Mucosa of descending colon (tissue), 3 donors: Measurements from ENCODE around the gene CLDN4. TPM values are rescaled to one million over a fixed set of nuclear protein-coding genes. Genes with fewer than 3 reads are reported as not detected.

Source experiments
- ATAC-seq: fragments of 200-7000 bp; cut with Tn5 transposase; one replicate; pipeline ENCODE4 v1.9.1; 2020; ENCODE audit warnings: mild to moderate bottlenecking, moderate library complexity
- DNase-seq, 3 donors: peaks; one replicate each; pipeline ENCODE4 v3.0.0-alpha.2; 2020
- H3K36me3 ChIP-seq: fragments of 200-600 bp; one replicate; pipeline ENCODE4 v1.8.0; 2021; ENCODE audit warnings: low read depth, mild to moderate bottlenecking
- H3K4me1 ChIP-seq: fragments of 200-600 bp; one replicate; pipeline ENCODE4 v1.8.0; 2021; ENCODE audit warnings: low read depth, mild to moderate bottlenecking
- H3K4me3 ChIP-seq: fragments of 200-600 bp; one replicate; pipeline ENCODE4 v1.8.0; 2021; ENCODE audit warnings: mild to moderate bottlenecking
- H3K9me3 ChIP-seq: fragments of 200-600 bp; one replicate; pipeline ENCODE4 v1.8.0; 2021; ENCODE audit warnings: mild to moderate bottlenecking
- intact Hi-C, 2 donors: fragments of 100-400 bp; cut with DNase I in 1 of 2; cut with micrococcal nuclease in 1 of 2; formaldehyde crosslinking; loops; one replicate each; pipeline versions ENCODE4 v1.11.0 to v1.11.1; 2022; cut with DNase I, micrococcal nuclease
- total RNA-seq, 3 donors: library from RNA; stranded (reverse); fragmentation: NEBNext Ultra II Directional in 2 of 3; extraction: Animal tissue kit (Norgen Biotek cat#: 25700) in 2 of 3; gene quantifications; one replicate each; pipeline versions ENCODE4 v1.2.1 to v1.2.4, GENCODE V29; 2021 to 2023
- TF ChIP-seq, protein P1 (sequence below): fragments of 200-600 bp; IDR thresholded peaks from one replicate; pipeline ENCODE4 v1.8.0; 2022; ENCODE audit warnings: antibody characterized with exemption, mild to moderate bottlenecking
- donor health status: DM: no; HTN: no; CAD: no; lungs with moderate emphysema.
- donor health status: DM: no; HTN: no; CAD: no.
- donor health status: DM: no; HTN: yes; CAD: no.

Gene CLDN4
- total RNA-seq, 3 donors from 2014 or later, result 450 to 1,208 (median 1,043) TPM

- intact Hi-C loops, result no loop called here
These were observed 31.3 kb upstream of the CLDN4 start for GRCh38 chr7:73799282-73800141.

GRCh38 chr7:73801577-73801976 is 29.2 kb upstream of the CLDN4 start:
- Histone ChIP-seq H3K36me3 (no peaks in the 10 kb centered on the region), H3K4me1 (peaks cover 21% of the 10 kb centered on the region), H3K9me3 (no peaks in the 10 kb centered on the region), H3K4me3 (no peak overlapping the region)
- ATAC-seq (peak; percentile 89), DNase-seq (no peak)
- intact Hi-C loops, result no loop called here
- TF ChIP-seq, protein P1, sequence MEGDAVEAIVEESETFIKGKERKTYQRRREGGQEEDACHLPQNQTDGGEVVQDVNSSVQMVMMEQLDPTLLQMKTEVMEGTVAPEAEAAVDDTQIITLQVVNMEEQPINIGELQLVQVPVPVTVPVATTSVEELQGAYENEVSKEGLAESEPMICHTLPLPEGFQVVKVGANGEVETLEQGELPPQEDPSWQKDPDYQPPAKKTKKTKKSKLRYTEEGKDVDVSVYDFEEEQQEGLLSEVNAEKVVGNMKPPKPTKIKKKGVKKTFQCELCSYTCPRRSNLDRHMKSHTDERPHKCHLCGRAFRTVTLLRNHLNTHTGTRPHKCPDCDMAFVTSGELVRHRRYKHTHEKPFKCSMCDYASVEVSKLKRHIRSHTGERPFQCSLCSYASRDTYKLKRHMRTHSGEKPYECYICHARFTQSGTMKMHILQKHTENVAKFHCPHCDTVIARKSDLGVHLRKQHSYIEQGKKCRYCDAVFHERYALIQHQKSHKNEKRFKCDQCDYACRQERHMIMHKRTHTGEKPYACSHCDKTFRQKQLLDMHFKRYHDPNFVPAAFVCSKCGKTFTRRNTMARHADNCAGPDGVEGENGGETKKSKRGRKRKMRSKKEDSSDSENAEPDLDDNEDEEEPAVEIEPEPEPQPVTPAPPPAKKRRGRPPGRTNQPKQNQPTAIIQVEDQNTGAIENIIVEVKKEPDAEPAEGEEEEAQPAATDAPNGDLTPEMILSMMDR, result no peak

More at GRCh38 chr7:73799282-73800141, 31.3 kb upstream of the CLDN4 start:
- Histone ChIP-seq H3K9me3 (no peaks in the 10 kb centered on the region), H3K4me3 (no peak overlapping the region), H3K4me1 (peaks cover 21% of the 10 kb centered on the region), H3K36me3 (no peaks in the 10 kb centered on the region)
- TF ChIP-seq, protein P1, result no peak
- DNase-seq (peak in 1 of 3 donors; percentile 22), ATAC-seq (peak; percentile 83)

- TF ChIP-seq, protein P1, result no peak
- intact Hi-C loops, result no loop called here
- no peaks in the 10 kb centered on the region for H3K9me3 ChIP-seq
- ATAC-seq (peak; percentile 30), DNase-seq (peak in 1 of 3 donors; percentile 29)
- peaks cover 21% of the 10 kb centered on the region for H3K4me1 ChIP-seq
- H3K4me3 ChIP-seq, result no peak overlapping the region
- H3K36me3 ChIP-seq, result no peaks in the 10 kb centered on the region
These were observed 28.3 kb upstream of the CLDN4 start for GRCh38 chr7:73802459-73802858.

DNA sequence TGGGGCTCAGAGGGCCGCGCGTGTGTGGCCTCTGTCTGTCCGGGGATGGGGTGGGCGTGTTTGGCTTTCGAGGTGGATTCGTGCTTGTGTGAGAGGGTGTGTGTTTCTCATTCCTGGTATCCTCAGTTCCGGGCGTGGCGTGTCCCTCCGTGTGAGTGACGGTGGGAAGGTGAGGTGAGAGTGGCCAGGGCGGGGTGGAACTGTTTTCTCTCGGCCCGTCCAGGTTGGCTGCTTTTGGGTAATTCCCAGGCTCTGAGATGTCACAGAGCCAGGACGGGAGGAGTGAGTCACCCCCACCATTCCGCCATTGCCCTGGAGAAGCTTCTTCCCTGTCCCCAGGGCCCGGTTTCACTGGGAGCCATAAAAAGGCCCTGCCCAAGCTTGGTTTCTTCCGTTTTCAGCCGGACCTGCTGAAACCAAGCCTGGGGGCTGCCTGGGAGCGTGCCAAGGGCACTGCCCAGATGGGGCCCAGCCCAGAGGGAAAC is 21.3 kb upstream of the CLDN4 start:
- intact Hi-C loops, result no loop called here
- TF ChIP-seq, protein P1, result no peak
- H3K4me3 ChIP-seq, result no peak overlapping the region
- peak; percentile 92 for ATAC-seq
- H3K4me1 ChIP-seq, result peaks cover 7% of the 10 kb centered on the region
- H3K36me3 ChIP-seq, result no peaks in the 10 kb centered on the region
- DNase-seq, result peak; percentile 82 to 88 (median 87)
- no peaks in the 10 kb centered on the region for H3K9me3 ChIP-seq

DNA sequence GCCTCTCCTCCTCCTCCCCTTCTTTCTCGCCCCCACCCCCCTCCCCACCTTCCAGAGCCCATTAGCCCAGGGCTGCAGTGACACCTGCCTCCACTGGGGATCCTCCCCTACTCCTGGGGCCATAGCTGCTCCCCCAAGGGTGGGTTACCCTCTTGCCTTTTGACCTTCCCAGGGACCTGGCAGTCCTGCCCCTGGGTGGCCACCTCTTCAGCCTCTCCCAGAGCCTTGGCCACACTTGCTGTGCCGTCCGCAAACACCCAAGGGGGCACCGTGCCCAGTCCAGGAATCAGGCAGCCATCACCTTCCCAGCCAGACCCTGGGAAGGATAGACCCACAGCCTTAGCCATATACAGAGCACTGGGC is 19.8 kb upstream of the CLDN4 start:
- Histone ChIP-seq H3K4me3 (no peak overlapping the region), H3K36me3 (no peaks in the 10 kb centered on the region), H3K4me1 (peaks cover 7% of the 10 kb centered on the region), H3K9me3 (no peaks in the 10 kb centered on the region)
- ATAC-seq (no peak), DNase-seq (peak in 2 of 3 donors; percentile 14 to 40)
- TF ChIP-seq, protein P1, result no peak
- intact Hi-C loops, result no loop called here
